GM21825 (cell line): ENCODE data around the gene C5AR2.
"Not testable (repeated sequence)": the region's sequence is repeated elsewhere in the genome, so short reads cannot be mapped to it uniquely, and the experiment has no call there.

Experiments used
- ATAC-seq: cut with Tn5 transposase; IDR thresholded peaks from one replicate; pipeline ENCODE4 v1.9.1; 2021; ENCODE audit warnings: mild to moderate bottlenecking, moderate library complexity; ENCODE audit not compliant: unreplicated experiment

The C5AR2 gene

GRCh38 chr19:47323409-47323808, 8.6 kb upstream of the C5AR2 start:
- ATAC-seq = no peak

GRCh38 chr19:47323872-47324271, 8.1 kb upstream of the C5AR2 start:
- ATAC-seq = no peak

GRCh38 chr19:47324502-47324901, 7.5 kb upstream of the C5AR2 start:
- no peak for ATAC-seq

- no peak for ATAC-seq
Measured at GRCh38 chr19:47330466-47330869, 1.5 kb upstream of the C5AR2 start.

GRCh38 chr19:47331490-47331889, 485 bp upstream of the C5AR2 start:
- no peak for ATAC-seq

- not testable (repeated sequence) for ATAC-seq
Measured at GRCh38 chr19:47336765-47337718, 5.1 kb downstream of the C5AR2 start.

GRCh38 chr19:47339196-47339880, 7.4 kb downstream of the C5AR2 start:
- no peak for ATAC-seq

- ATAC-seq = no peak
Measured at GRCh38 chr19:47340477-47341208, 8.7 kb downstream of the C5AR2 start.

- no peak for ATAC-seq
Measured at GRCh38 chr19:47341734-47342133, 9.8 kb downstream of the C5AR2 start.

- ATAC-seq = no peak
Measured at GRCh38 chr19:47343194-47343802, 11.3 kb downstream of the C5AR2 start.

GRCh38 chr19:47344425-47344824, 12.4 kb downstream of the C5AR2 start:
- ATAC-seq = no peak

- not testable (repeated sequence) for ATAC-seq
Measured at GRCh38 chr19:47346024-47346423, 14.0 kb downstream of the C5AR2 start.

GRCh38 chr19:47348819-47349795, 17.1 kb downstream of the C5AR2 start, which contains the start of gene DHX34:
Gene DHX34, plus strand, starts transcription at chr19:47349315. Its CDS starts 3,716 bp downstream, at chr19:47353031.
- ATAC-seq = peak; percentile 86

GRCh38 chr19:47350630-47351029, 18.7 kb downstream of the C5AR2 start:
- ATAC-seq = no peak

- no peak for ATAC-seq
Measured at GRCh38 chr19:47351548-47351947, 19.6 kb downstream of the C5AR2 start.

GRCh38 chr19:47352095-47352494, 20.1 kb downstream of the C5AR2 start:
- no peak for ATAC-seq

- ATAC-seq = no peak
Measured at GRCh38 chr19:47353307-47353712, 21.3 kb downstream of the C5AR2 start.

- no peak for ATAC-seq
Measured at GRCh38 chr19:47356900-47357299, 24.9 kb downstream of the C5AR2 start.

- ATAC-seq = no peak
Measured at GRCh38 chr19:47357788-47358680, 26.1 kb downstream of the C5AR2 start.
